Panc1 (cell line): ENCODE results near the gene SHISA4. TPM values are rescaled to one million over a fixed set of nuclear protein-coding genes. Genes with fewer than 3 reads are reported as not detected.

Source experiments
- ATAC-seq: fragments of 200-7000 bp; cut with Tn5 transposase; 2 replicates; pipeline ENCODE4 v1.9.1; 2020; ENCODE audit warnings: mild to moderate bottlenecking, moderate library complexity
- BruUV-seq: library from RNA; stranded (reverse); fragments of 400-500 nt; replicated peaks from 2 replicates; lab custom pipeline; 2021; lab: Mats Ljungman, UMichigan
- CTCF ChIA-PET: fragments of 300-600 bp; sonication (Branson Sonifier 250); formaldehyde crosslinking; loops from one replicate; lab custom pipeline; 2022; ENCODE audit warnings: antibody characterized with exemption; lab: Charles Lee
- POLR2A ChIA-PET: fragments of 300-600 bp; sonication (Branson Sonifier 250); formaldehyde crosslinking; loops from one replicate; lab custom pipeline; 2022; ENCODE audit warnings: antibody characterized with exemption; lab: Charles Lee
- DNase-seq: peaks from one replicate; pipeline ENCODE4 v3.0.0-alpha.2; 2010; ENCODE audit warnings: low read depth, low spot score
- H3K27ac ChIP-seq: 2 replicates; pipeline ENCODE4 v1.5.1; 2011; ENCODE audit warnings: mild to moderate bottlenecking, low read length, inconsistent platforms
- H3K27me3 ChIP-seq: fragments of 200-500 bp; sonication (Bioruptor generic); 2 replicates; pipeline ENCODE4 v1.6.0; 2014; ENCODE audit warnings: low read length, inconsistent platforms; ENCODE audit not compliant: control insufficient read depth, insufficient read depth
- H3K36me3 ChIP-seq: fragments of 200-500 bp; sonication (Bioruptor generic); 2 replicates; pipeline ENCODE4 v1.5.1; 2014; ENCODE audit warnings: inconsistent platforms, mild to moderate bottlenecking, low read length, moderate library complexity; ENCODE audit not compliant: control insufficient read depth, insufficient read depth
- H3K4me1 ChIP-seq: 2 replicates; pipeline ENCODE4 v1.5.1; 2011; ENCODE audit warnings: inconsistent platforms, mild to moderate bottlenecking, low read length, moderate library complexity; ENCODE audit not compliant: control insufficient read depth, insufficient read depth
- H3K4me3 ChIP-seq, 2 experiments: 2 replicates each; pipeline ENCODE4 v1.5.1; 2011 to 2012; ENCODE audit warnings: low read depth in 2 of 2, low read length in 2 of 2, mild to moderate bottlenecking in 2 of 2, inconsistent platforms in 1 of 2, moderate library complexity in 1 of 2
- H3K9me3 ChIP-seq: fragments of 200-500 bp; sonication (Bioruptor generic); 2 replicates; pipeline ENCODE4 v1.5.1; 2014; ENCODE audit warnings: low read depth, mild to moderate bottlenecking, inconsistent platforms, low read length, moderate library complexity; ENCODE audit not compliant: control insufficient read depth, insufficient read depth
- CTCF ChIP-seq: fragments of 450-650 bp; IDR thresholded peaks from 2 replicates; pipeline ENCODE4 v1.5.1; 2017; ENCODE audit warnings: mild to moderate bottlenecking
- POLR2AphosphoS5 ChIP-seq: IDR thresholded peaks from 2 replicates; pipeline ENCODE4 v1.6.1; 2012; ENCODE audit warnings: mild to moderate bottlenecking, low read depth, low read length, moderate library complexity
- REST ChIP-seq, 2 experiments: IDR thresholded peaks; 2 replicates each; pipeline ENCODE4 v1.6.1; 2011 to 2012; ENCODE audit warnings: low read depth in 2 of 2, control low read depth in 1 of 2, low read length in 1 of 2, mild to moderate bottlenecking in 1 of 2, moderate library complexity in 1 of 2; ENCODE audit not compliant: insufficient read depth in 1 of 2
- SIN3A ChIP-seq: IDR thresholded peaks from 2 replicates; pipeline ENCODE4 v1.6.1; 2012; ENCODE audit warnings: low read depth, mild to moderate bottlenecking, low read length, moderate library complexity, borderline replicate concordance; ENCODE audit not compliant: insufficient read depth
- TCF7L2 ChIP-seq: IDR thresholded peaks from 2 replicates; pipeline ENCODE4 v1.6.1; 2011; ENCODE audit warnings: mild to moderate bottlenecking, low read depth, low read length, inconsistent platforms
- in situ Hi-C: cut with HindIII; loops from 2 replicates; pipeline ENCODE4 v1.10.0; 2016; ENCODE audit warnings: low sequenced_read_pairs, low pct_unique_long_range_greater_than_20kb
- intact Hi-C: fragments of 100-400 bp; cut with micrococcal nuclease; formaldehyde crosslinking; loops from one replicate; pipeline ENCODE4 v1.10.0; 2022; ENCODE audit not compliant: unreplicated experiment
- total RNA-seq: library from RNA; stranded (reverse); gene quantifications from one replicate; pipeline ENCODE4 v1.2.1, GENCODE V29; 2021; ENCODE audit not compliant: unreplicated experiment

Gene SHISA4
- total RNA-seq, 1 experiment from 2014 or later = 38.2 TPM

- in situ Hi-C loops = no loop called here
- Histone ChIP-seq H3K27me3 (no peaks in the 10 kb centered on the region), H3K27ac (no peak overlapping the region), H3K4me1 (peaks cover 7% of the 10 kb centered on the region), H3K36me3 (no peaks in the 10 kb centered on the region), H3K4me3 (no peak overlapping the region), H3K9me3 (no peaks in the 10 kb centered on the region)
- POLR2A ChIA-PET = no interaction called here
- intact Hi-C loops = no loop called here
- CTCF ChIA-PET = no interaction called here
- BruUV-seq = no TSS peak
- no peak for ATAC-seq
- no peak for TF ChIP-seq REST (IDR thresholded peaks at IDR 0.05; ENCODE audit: insufficient read depth in 1 of 2, low read depth in 2 of 2, low read length in 1 of 2)
- DNase-seq = no peak
Observed at GRCh38 chr1:201884425-201884824, 4.3 kb upstream of the SHISA4 start.

GRCh38 chr1:201885531-201886075 is 3.1 kb upstream of the SHISA4 start:
- no peak for DNase-seq
- no peak for ATAC-seq
- no peaks in the 10 kb centered on the region for H3K36me3 ChIP-seq
- no peaks in the 10 kb centered on the region for H3K27me3 ChIP-seq
- no peak overlapping the region for H3K4me3 ChIP-seq
- in situ Hi-C loops = no loop called here
- peaks cover 10% of the 10 kb centered on the region for H3K4me1 ChIP-seq
- BruUV-seq = no TSS peak
- ChIA-PET POLR2A (no interaction called here), CTCF (no interaction called here)
- no peak for TF ChIP-seq TCF7L2
- no peak for TF ChIP-seq POLR2AphosphoS5
- no peak for TF ChIP-seq REST (IDR thresholded peaks at IDR 0.05; ENCODE audit: insufficient read depth in 1 of 2, low read depth in 2 of 2, low read length in 1 of 2)
- TF ChIP-seq SIN3A = no peak
- TF ChIP-seq CTCF = no peak
- no peaks in the 10 kb centered on the region for H3K9me3 ChIP-seq
- no peak overlapping the region for H3K27ac ChIP-seq
- intact Hi-C loops = no loop called here
